Mesenchymal stem cell (in vitro differentiated cells and primary cell): ENCODE results near the gene GAPDHS.

ENCODE experiments used
- DNase-seq: peaks from one replicate; pipeline ENCODE4 v3.0.0-alpha.2; 2013
- H2AFZ ChIP-seq: one replicate; pipeline ENCODE4 v1.6.1; 2013; ENCODE audit warnings: low read depth, mild to moderate bottlenecking, control low read depth, inconsistent platforms, low read length, moderate library complexity
- H2AK5ac ChIP-seq: 2 replicates; pipeline ENCODE4 v1.6.1; 2013; ENCODE audit warnings: low read length, moderate library complexity, mild to moderate bottlenecking, inconsistent platforms; ENCODE audit not compliant: severe bottlenecking
- H2BK120ac ChIP-seq: one replicate; pipeline ENCODE4 v1.6.1; 2013; ENCODE audit warnings: low read depth, mild to moderate bottlenecking, inconsistent platforms, low read length, moderate library complexity
- H2BK12ac ChIP-seq, 2 experiments: one replicate each; pipeline ENCODE4 v1.6.1; 2013; ENCODE audit warnings: inconsistent platforms in 2 of 2, low read length in 2 of 2, mild to moderate bottlenecking in 2 of 2, moderate library complexity in 2 of 2, control low read depth in 1 of 2
- H2BK15ac ChIP-seq: one replicate; pipeline ENCODE4 v1.6.1; 2013; ENCODE audit warnings: mild to moderate bottlenecking, low read depth, inconsistent platforms; ENCODE audit not compliant: poor library complexity, severe bottlenecking
- H2BK5ac ChIP-seq: 2 replicates; pipeline ENCODE4 v1.6.1; 2013; ENCODE audit warnings: low read depth, mild to moderate bottlenecking, low read length, control low read depth, inconsistent platforms; ENCODE audit not compliant: poor library complexity, severe bottlenecking
- H3K14ac ChIP-seq, 2 experiments: one replicate each; pipeline ENCODE4 v1.6.1; 2013; ENCODE audit warnings: inconsistent platforms in 2 of 2, low read length in 2 of 2, control low read depth in 1 of 2, mild to moderate bottlenecking in 1 of 2, moderate library complexity in 1 of 2
- H3K18ac ChIP-seq, 2 experiments: one replicate each; pipeline ENCODE4 v1.6.1; 2013; ENCODE audit warnings: inconsistent platforms in 2 of 2, low read length in 2 of 2, control low read depth in 1 of 2, low read depth in 1 of 2, mild to moderate bottlenecking in 1 of 2
- H3K23ac ChIP-seq, 2 experiments: one replicate each; pipeline ENCODE4 v1.6.1; 2013; ENCODE audit warnings: inconsistent platforms in 2 of 2, low read length in 2 of 2, mild to moderate bottlenecking in 2 of 2, moderate library complexity in 2 of 2, control low read depth in 1 of 2
- H3K27ac ChIP-seq: 2 replicates; pipeline ENCODE4 v1.5.1; 2013; ENCODE audit warnings: mild to moderate bottlenecking, moderate library complexity, low read length, control low read depth, inconsistent platforms; ENCODE audit not compliant: poor library complexity, severe bottlenecking
- H3K27me3 ChIP-seq, 2 experiments: 2 replicates each; pipeline versions ENCODE4 v1.6.1 to v1.7.0; 2013; ENCODE audit warnings: low read length in 2 of 2, mild to moderate bottlenecking in 2 of 2, moderate library complexity in 2 of 2, control low read depth in 1 of 2, inconsistent platforms in 1 of 2; ENCODE audit not compliant: control insufficient read depth in 1 of 2, insufficient read depth in 1 of 2
- H3K36me3 ChIP-seq, 2 experiments: 2 replicates each; pipeline versions ENCODE4 v1.6.1 to v1.7.0; 2013; ENCODE audit warnings: low read length in 2 of 2, control low read depth in 1 of 2, inconsistent platforms in 1 of 2, low read depth in 1 of 2, mild to moderate bottlenecking in 1 of 2; ENCODE audit not compliant: insufficient read depth in 2 of 2, control insufficient read depth in 1 of 2
- H3K4ac ChIP-seq, 2 experiments: one replicate each; pipeline ENCODE4 v1.6.1; 2013; ENCODE audit warnings: inconsistent platforms in 2 of 2, low read length in 2 of 2, mild to moderate bottlenecking in 2 of 2, moderate library complexity in 2 of 2, control low read depth in 1 of 2, low read depth in 1 of 2
- H3K4me1 ChIP-seq: 2 replicates; pipeline ENCODE4 v1.6.1; 2013; ENCODE audit warnings: low read depth, low read length, control low read depth; ENCODE audit not compliant: control insufficient read depth, insufficient read depth
- H3K4me2 ChIP-seq: 2 replicates; pipeline ENCODE4 v1.6.1; 2013; ENCODE audit warnings: low read length, mild to moderate bottlenecking, inconsistent platforms; ENCODE audit not compliant: poor library complexity, severe bottlenecking
- H3K4me3 ChIP-seq, 2 experiments: 2 replicates each; pipeline versions ENCODE4 v1.5.1 to v1.7.0; 2013; ENCODE audit warnings: low read length in 2 of 2, mild to moderate bottlenecking in 2 of 2, control low read depth in 1 of 2, low read depth in 1 of 2; ENCODE audit not compliant: insufficient read depth in 1 of 2
- H3K79me1 ChIP-seq: replicated peaks from 2 replicates; pipeline ENCODE4 v1.6.1; 2013; ENCODE audit warnings: mild to moderate bottlenecking, control low read depth, low read length, inconsistent platforms; ENCODE audit not compliant: poor library complexity, severe bottlenecking
- H3K9ac ChIP-seq: 2 replicates; pipeline ENCODE4 v1.7.0; 2013; ENCODE audit warnings: mild to moderate bottlenecking, low read length, moderate library complexity
- H3K9me3 ChIP-seq: 2 replicates; pipeline ENCODE4 v1.7.0; 2013; ENCODE audit warnings: mild to moderate bottlenecking, low read length; ENCODE audit not compliant: control insufficient read depth
- H4K8ac ChIP-seq: one replicate; pipeline ENCODE4 v1.6.1; 2013; ENCODE audit warnings: inconsistent platforms, mild to moderate bottlenecking, low read length, moderate library complexity
- H4K91ac ChIP-seq: one replicate; pipeline ENCODE4 v1.6.1; 2013; ENCODE audit warnings: mild to moderate bottlenecking, low read length, inconsistent platforms
- WGBS: methylation state at CpG from one replicate; pipeline ENCODE4 v1.1.7; 2013; ENCODE audit warnings: mixed read lengths; 5-methylcytosine and 5-hydroxymethylcytosine counted together

The GAPDHS gene

GRCh38 chr19:35561436-35561835 lies 28.2 kb downstream of the GAPDHS start:
- H3K18ac ChIP-seq, result no peak overlapping the region
- H2BK5ac ChIP-seq, result no peak overlapping the region
- no peak overlapping the region for H2AK5ac ChIP-seq
- no peak overlapping the region for H2BK120ac ChIP-seq
- H3K4me2 ChIP-seq, result no peak overlapping the region
- H4K91ac ChIP-seq, result no peak overlapping the region
- 77% methylated on average over 6 of the region's 6 CpGs for WGBS
- no peak overlapping the region for H3K14ac ChIP-seq
- H3K4ac ChIP-seq, result no peak overlapping the region
- no peak overlapping the region for H3K9ac ChIP-seq
- H3K9me3 ChIP-seq, result no peaks in the 10 kb centered on the region
- no peak overlapping the region for H2AFZ ChIP-seq
- no peak overlapping the region for H3K23ac ChIP-seq
- no peaks in the 10 kb centered on the region for H3K36me3 ChIP-seq
- peaks cover 25 to 80% of the 10 kb centered on the region in 2 experiments for H3K27me3 ChIP-seq
- no peaks in the 10 kb centered on the region for H3K79me1 ChIP-seq
- no peak overlapping the region for H3K4me3 ChIP-seq
- peaks cover 12% of the 10 kb centered on the region for H3K4me1 ChIP-seq
- no peak overlapping the region for H3K27ac ChIP-seq
- H2BK12ac ChIP-seq, result no peak overlapping the region
- H4K8ac ChIP-seq, result no peak overlapping the region
- no peak overlapping the region for H2BK15ac ChIP-seq
- DNase-seq, result no peak

GRCh38 chr19:35562336-35562735 lies 29.1 kb downstream of the GAPDHS start:
- no peaks in the 10 kb centered on the region for H3K79me1 ChIP-seq
- H2BK5ac ChIP-seq, result no peak overlapping the region
- no peak overlapping the region for H3K4ac ChIP-seq
- peaks cover 11% of the 10 kb centered on the region for H3K4me1 ChIP-seq
- no peak overlapping the region for H3K18ac ChIP-seq
- peak overlapping the region in 1 of 2 experiments; percentile 56 for H3K14ac ChIP-seq
- DNase-seq, result no peak
- peaks cover 24 to 76% of the 10 kb centered on the region in 2 experiments for H3K27me3 ChIP-seq
- no peak overlapping the region for H3K9ac ChIP-seq
- no peaks in the 10 kb centered on the region for H3K9me3 ChIP-seq
- no peaks in the 10 kb centered on the region for H3K36me3 ChIP-seq
- no peak overlapping the region for H3K4me2 ChIP-seq
- H2BK120ac ChIP-seq, result no peak overlapping the region
- H3K23ac ChIP-seq, result no peak overlapping the region
- H2AK5ac ChIP-seq, result no peak overlapping the region
- H4K8ac ChIP-seq, result no peak overlapping the region
- no peak overlapping the region for H2BK12ac ChIP-seq
- H2BK15ac ChIP-seq, result no peak overlapping the region
- 64% methylated on average over 17 of the region's 17 CpGs for whole genome bisulfite sequencing
- H4K91ac ChIP-seq, result no peak overlapping the region
- no peak overlapping the region for H2AFZ ChIP-seq
- H3K27ac ChIP-seq, result no peak overlapping the region
- peak overlapping the region in 1 of 2 experiments; percentile 33 for H3K4me3 ChIP-seq

GRCh38 chr19:35562776-35563175 lies 29.5 kb downstream of the GAPDHS start:
- no peak overlapping the region for H4K91ac ChIP-seq
- H3K14ac ChIP-seq, result no peak overlapping the region
- H3K4me2 ChIP-seq, result no peak overlapping the region
- no peak overlapping the region for H2BK5ac ChIP-seq
- H3K27ac ChIP-seq, result no peak overlapping the region
- H3K4me1 ChIP-seq, result peaks cover 8% of the 10 kb centered on the region
- H2BK120ac ChIP-seq, result no peak overlapping the region
- no peak overlapping the region for H2AK5ac ChIP-seq
- H2BK12ac ChIP-seq, result no peak overlapping the region
- H3K79me1 ChIP-seq, result no peaks in the 10 kb centered on the region
- H3K4ac ChIP-seq, result no peak overlapping the region
- no peak overlapping the region for H2AFZ ChIP-seq
- H3K9ac ChIP-seq, result no peak overlapping the region
- no peak overlapping the region for H3K4me3 ChIP-seq
- H3K9me3 ChIP-seq, result no peaks in the 10 kb centered on the region
- H3K36me3 ChIP-seq, result no peaks in the 10 kb centered on the region
- H4K8ac ChIP-seq, result no peak overlapping the region
- peaks cover 24 to 76% of the 10 kb centered on the region in 2 experiments for H3K27me3 ChIP-seq
- DNase-seq, result no peak
- H2BK15ac ChIP-seq, result no peak overlapping the region
- no peak overlapping the region for H3K18ac ChIP-seq
- H3K23ac ChIP-seq, result no peak overlapping the region
- 55% methylated on average over 2 of the region's 2 CpGs for WGBS

- no peak within 1 kb of the TSS for H3K27ac ChIP-seq
- H2BK12ac ChIP-seq, result no peak within 1 kb of the TSS
- H3K4ac ChIP-seq, result no peak within 1 kb of the TSS
- no peak within 1 kb of the TSS for H4K8ac ChIP-seq
- H2BK120ac ChIP-seq, result no peak within 1 kb of the TSS
- no peak within 1 kb of the TSS for H3K4me2 ChIP-seq
- no peak within 1 kb of the TSS for H3K23ac ChIP-seq
- H3K18ac ChIP-seq, result no peak within 1 kb of the TSS
- no peak within 1 kb of the TSS for H2BK5ac ChIP-seq
- no peak within 1 kb of the TSS for H2BK15ac ChIP-seq
- 74% methylated on average over 12 of the region's 15 CpGs for WGBS
- H2AFZ ChIP-seq, result no peak within 1 kb of the TSS
- H3K4me3 ChIP-seq, result no peak within 1 kb of the TSS
- DNase-seq, result no peak
- H3K9ac ChIP-seq, result no peak within 1 kb of the TSS
- H3K4me1 ChIP-seq, result peaks cover 2% of the 10 kb centered on the region
- no peak within 1 kb of the TSS for H2AK5ac ChIP-seq
- H4K91ac ChIP-seq, result no peak within 1 kb of the TSS
- no peaks in the 10 kb centered on the region for H3K36me3 ChIP-seq
- H3K27me3 ChIP-seq, result peaks cover 23 to 71% of the 10 kb centered on the region in 2 experiments
- peak within 1 kb of the TSS in 1 of 2 experiments; percentile 56 for H3K14ac ChIP-seq
- no peaks in the 10 kb centered on the region for H3K79me1 ChIP-seq
- H3K9me3 ChIP-seq, result no peaks in the 10 kb centered on the region
Measured at GRCh38 chr19:35563207-35563829, 30.1 kb downstream of the GAPDHS start, which contains the start of gene ATP4A. Gene ATP4A, minus strand, starts transcription at chr19:35563658. Its CDS starts 29 bp downstream, at chr19:35563629.
